GM20000 (cell line): ENCODE measurements around the gene PLAC1.

Experiments used
- DNase-seq: peaks from one replicate; pipeline ENCODE4 v3.0.0; 2012; ENCODE audit warnings: low spot score
- TF ChIP-seq, protein P1 (sequence below): IDR thresholded peaks from 2 replicates; pipeline ENCODE4 v1.5.1; 2012; ENCODE audit warnings: mild to moderate bottlenecking, control low read depth; ENCODE audit errors: extremely low read depth, missing control alignments

PLAC1 gene

DNA sequence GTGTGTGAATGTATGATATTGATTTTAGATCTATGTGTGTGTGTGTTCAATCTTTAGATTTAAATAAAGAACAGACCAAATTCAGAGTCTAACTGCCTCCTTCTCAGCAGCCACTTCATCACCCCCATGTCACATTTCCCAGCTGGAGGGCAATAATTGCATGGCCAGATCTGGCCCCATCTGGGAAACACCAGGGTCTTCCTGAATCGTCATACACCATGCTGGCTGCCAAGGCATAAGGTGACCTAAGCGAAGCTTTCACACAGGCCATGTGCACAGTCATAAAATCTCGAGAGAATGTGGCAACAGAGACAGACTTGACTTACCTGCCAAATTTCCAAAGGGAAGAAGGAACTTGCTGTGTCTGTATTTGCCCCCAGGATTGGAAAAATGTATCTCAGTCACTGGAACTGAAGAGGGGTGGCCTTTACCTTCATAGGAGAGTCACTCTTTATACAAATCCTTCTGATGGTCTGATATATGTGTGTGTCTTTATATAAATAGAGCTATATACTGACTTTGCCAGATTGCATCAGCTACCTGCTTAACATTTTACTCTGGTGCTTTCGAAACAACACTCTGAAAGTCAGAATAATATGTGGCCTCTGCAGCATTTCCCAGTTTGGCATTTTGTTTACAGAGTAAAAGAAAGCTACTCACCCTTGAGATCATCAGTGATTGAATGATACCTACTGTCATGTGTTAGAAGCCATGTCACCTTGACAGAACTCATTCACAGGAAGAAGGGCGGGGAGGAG, at the start of gene PLAC1:
TSS of gene PLAC1 (minus strand) at position 470 of the 758 bp plus-strand sequence. CDS start 91,789 bp downstream, outside the sequence.
- no peak for DNase-seq
- TF ChIP-seq, protein P1, sequence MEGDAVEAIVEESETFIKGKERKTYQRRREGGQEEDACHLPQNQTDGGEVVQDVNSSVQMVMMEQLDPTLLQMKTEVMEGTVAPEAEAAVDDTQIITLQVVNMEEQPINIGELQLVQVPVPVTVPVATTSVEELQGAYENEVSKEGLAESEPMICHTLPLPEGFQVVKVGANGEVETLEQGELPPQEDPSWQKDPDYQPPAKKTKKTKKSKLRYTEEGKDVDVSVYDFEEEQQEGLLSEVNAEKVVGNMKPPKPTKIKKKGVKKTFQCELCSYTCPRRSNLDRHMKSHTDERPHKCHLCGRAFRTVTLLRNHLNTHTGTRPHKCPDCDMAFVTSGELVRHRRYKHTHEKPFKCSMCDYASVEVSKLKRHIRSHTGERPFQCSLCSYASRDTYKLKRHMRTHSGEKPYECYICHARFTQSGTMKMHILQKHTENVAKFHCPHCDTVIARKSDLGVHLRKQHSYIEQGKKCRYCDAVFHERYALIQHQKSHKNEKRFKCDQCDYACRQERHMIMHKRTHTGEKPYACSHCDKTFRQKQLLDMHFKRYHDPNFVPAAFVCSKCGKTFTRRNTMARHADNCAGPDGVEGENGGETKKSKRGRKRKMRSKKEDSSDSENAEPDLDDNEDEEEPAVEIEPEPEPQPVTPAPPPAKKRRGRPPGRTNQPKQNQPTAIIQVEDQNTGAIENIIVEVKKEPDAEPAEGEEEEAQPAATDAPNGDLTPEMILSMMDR = no peak

DNA sequence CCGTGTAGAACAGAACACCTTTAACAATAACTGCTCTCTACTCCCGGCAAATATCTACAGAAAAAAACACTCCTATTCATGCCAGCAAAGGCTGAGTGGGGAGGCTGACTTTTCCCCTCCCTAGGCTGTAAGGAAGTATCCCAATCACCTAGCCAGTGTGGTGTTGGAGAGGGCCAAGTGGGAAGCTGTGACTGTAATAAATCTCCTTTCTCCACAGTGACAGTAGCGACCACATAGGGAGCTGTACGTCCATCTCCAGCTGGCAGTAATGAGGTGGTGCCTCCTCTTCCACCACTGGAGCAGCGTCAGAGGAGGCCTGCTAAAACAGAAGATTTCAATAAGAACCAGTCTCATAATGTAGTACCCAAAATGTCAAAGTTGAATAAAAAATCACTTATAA, 47.9 kb upstream of the PLAC1 start:
- TF ChIP-seq, protein P1 = no peak
- no peak for DNase-seq

- no peak for DNase-seq
- TF ChIP-seq, protein P1 = no peak
These were observed 37.7 kb upstream of the PLAC1 start for GRCh38 chrX:134695999-134696398.

- TF ChIP-seq, protein P1 = no peak
- DNase-seq = no peak
These were observed 36.4 kb upstream of the PLAC1 start for GRCh38 chrX:134694333-134695322.

DNA sequence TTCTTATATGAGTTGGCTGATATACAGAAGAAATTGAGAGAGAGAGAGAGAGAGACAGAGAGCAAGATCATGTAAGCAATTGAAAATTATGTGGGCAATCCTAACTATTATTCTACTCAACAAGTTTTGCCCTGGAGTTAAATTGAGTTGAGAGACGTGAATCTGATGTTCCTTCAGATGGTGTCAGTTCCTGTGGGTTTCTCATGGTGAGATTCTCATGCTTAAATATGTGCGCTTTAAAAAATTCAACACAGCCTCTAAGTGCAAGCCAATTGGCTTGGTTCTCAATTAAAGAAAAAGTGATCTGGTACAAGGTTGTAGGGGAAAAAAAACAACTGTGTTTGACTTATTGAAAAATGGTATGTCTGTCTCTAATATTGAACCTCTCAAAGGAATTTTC, 35.4 kb upstream of the PLAC1 start:
- TF ChIP-seq, protein P1 = no peak
- DNase-seq = no peak

DNA sequence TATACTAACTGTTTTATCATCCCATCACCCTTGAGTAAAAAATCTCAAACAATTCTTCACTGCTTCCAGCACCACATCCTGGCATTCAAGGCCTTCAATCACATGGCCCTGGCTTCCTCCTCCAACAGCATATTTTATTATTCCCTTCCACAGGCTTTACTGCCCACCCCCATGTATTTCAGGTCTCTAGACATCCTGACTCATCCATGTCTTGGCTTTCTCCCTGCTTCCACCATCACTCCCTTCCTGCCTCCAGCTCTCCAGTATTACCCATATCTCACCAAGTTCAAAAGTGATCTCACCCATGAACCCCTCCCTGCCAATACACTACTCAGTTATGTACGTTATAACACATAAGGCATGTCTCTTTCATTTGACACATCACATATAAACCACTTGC, 34.7 kb upstream of the PLAC1 start:
- no peak for DNase-seq
- TF ChIP-seq, protein P1 = no peak

DNA sequence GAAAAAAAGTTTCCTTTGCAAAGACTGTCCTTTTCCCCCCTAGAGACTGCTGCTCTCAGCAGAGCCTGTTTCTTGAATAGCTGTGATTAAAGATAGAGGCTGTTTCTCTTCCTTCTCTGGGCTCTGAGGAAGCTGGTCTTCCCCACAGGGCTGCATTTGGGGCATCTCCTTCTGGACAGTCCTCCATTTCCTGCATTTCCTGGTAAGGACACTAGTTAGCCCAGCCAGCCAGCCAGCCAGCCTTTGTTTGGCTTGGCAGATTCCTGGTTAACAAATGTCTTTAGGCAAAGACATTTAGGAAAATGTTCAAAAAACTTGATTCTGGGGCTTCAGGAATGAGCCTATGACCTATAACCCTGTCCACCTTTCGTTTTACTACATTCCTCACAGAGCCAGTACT, 34.0 kb upstream of the PLAC1 start:
- DNase-seq = no peak
- TF ChIP-seq, protein P1 = no peak
